HG03135 (cell line): ENCODE data around the gene CAMTA1.

Source experiments
- ATAC-seq: cut with Tn5 transposase; IDR thresholded peaks from one replicate; pipeline ENCODE4 v1.9.1; 2021; ENCODE audit warnings: mild to moderate bottlenecking, moderate library complexity; ENCODE audit not compliant: unreplicated experiment

CAMTA1 gene

GRCh38 chr1:7060745-7061144 is 275.5 kb downstream of the CAMTA1 start:
- ATAC-seq: no peak

GRCh38 chr1:7062346-7063061 is 277.2 kb downstream of the CAMTA1 start:
- ATAC-seq: no peak

GRCh38 chr1:7063981-7064380 is 278.7 kb downstream of the CAMTA1 start:
- no peak for ATAC-seq

GRCh38 chr1:7068552-7068951 is 283.3 kb downstream of the CAMTA1 start:
- ATAC-seq: no peak

GRCh38 chr1:7069931-7070330 is 284.7 kb downstream of the CAMTA1 start:
- ATAC-seq: no peak

- no peak for ATAC-seq
Measured at GRCh38 chr1:7070389-7071029, 285.3 kb downstream of the CAMTA1 start.

GRCh38 chr1:7076117-7076516 is 290.9 kb downstream of the CAMTA1 start:
- no peak for ATAC-seq

- ATAC-seq: no peak
Measured at GRCh38 chr1:7076572-7076971, 291.3 kb downstream of the CAMTA1 start.

GRCh38 chr1:7077136-7077535 is 291.9 kb downstream of the CAMTA1 start:
- no peak for ATAC-seq

GRCh38 chr1:7077970-7078369 is 292.7 kb downstream of the CAMTA1 start:
- no peak for ATAC-seq

- no peak for ATAC-seq
Measured at GRCh38 chr1:7079637-7080036, 294.4 kb downstream of the CAMTA1 start.

- ATAC-seq: no peak
Measured at GRCh38 chr1:7084232-7084894, 299.1 kb downstream of the CAMTA1 start.

- no peak for ATAC-seq
Measured at GRCh38 chr1:7085521-7085920, 300.3 kb downstream of the CAMTA1 start.

GRCh38 chr1:7086106-7086505 is 300.9 kb downstream of the CAMTA1 start:
- ATAC-seq: no peak

GRCh38 chr1:7087888-7088287 is 302.6 kb downstream of the CAMTA1 start:
- ATAC-seq: no peak

- no peak for ATAC-seq
Measured at GRCh38 chr1:7089497-7089896, 304.2 kb downstream of the CAMTA1 start.

- no peak for ATAC-seq
Measured at GRCh38 chr1:7093297-7093696, 308.0 kb downstream of the CAMTA1 start.

- no peak for ATAC-seq
Measured at GRCh38 chr1:7094086-7094485, 308.8 kb downstream of the CAMTA1 start.

GRCh38 chr1:7094509-7094908 is 309.3 kb downstream of the CAMTA1 start:
- ATAC-seq: no peak

- ATAC-seq: no peak
Measured at GRCh38 chr1:7095343-7095964, 310.2 kb downstream of the CAMTA1 start.

GRCh38 chr1:7097938-7098592 is 312.8 kb downstream of the CAMTA1 start:
- ATAC-seq: no peak
